ENCODE data around the gene LDLRAD1.
"Not testable (repeated sequence)": the region's sequence is repeated elsewhere in the genome, so short reads cannot be mapped to it uniquely, and the experiment has no call there.

The LDLRAD1 gene

GRCh38 chr1:54002544-54003248 is 15.3 kb downstream of the LDLRAD1 start:
- H3K4me3 ChIP-seq (ENCODE audit: low read depth, low read length): no peak overlapping the region
- TF ChIP-seq CTCF (IDR thresholded peaks at IDR 0.05; ENCODE audit: low read depth, low read length): no peak
- in situ Hi-C loops (cut with HindIII; ENCODE audit: low sequenced_read_pairs): no loop called here
- no peak for DNase-seq (ENCODE audit: low read depth, low spot score)

GRCh38 chr1:54001591-54001990 is 16.4 kb downstream of the LDLRAD1 start:
- TF ChIP-seq CTCF (IDR thresholded peaks at IDR 0.05; ENCODE audit: low read depth, low read length): no peak
- in situ Hi-C loops (cut with HindIII; ENCODE audit: low sequenced_read_pairs): no loop called here
- H3K4me3 ChIP-seq (ENCODE audit: low read depth, low read length): no peak overlapping the region
- no peak for DNase-seq (ENCODE audit: low read depth, low spot score)

GRCh38 chr1:53999920-54000319 is 18.1 kb downstream of the LDLRAD1 start:
- in situ Hi-C loops (cut with HindIII; ENCODE audit: low sequenced_read_pairs): no loop called here
- DNase-seq (ENCODE audit: low read depth, low spot score): no peak
- H3K4me3 ChIP-seq (ENCODE audit: low read depth, low read length): no peak overlapping the region
- TF ChIP-seq CTCF (IDR thresholded peaks at IDR 0.05; ENCODE audit: low read depth, low read length): no peak

- in situ Hi-C loops (cut with HindIII; ENCODE audit: low sequenced_read_pairs): no loop called here
- TF ChIP-seq CTCF (IDR thresholded peaks at IDR 0.05; ENCODE audit: low read depth, low read length): no peak
- H3K4me3 ChIP-seq (ENCODE audit: low read depth, low read length): no peak overlapping the region
- no peak for DNase-seq (ENCODE audit: low read depth, low spot score)
Measured at GRCh38 chr1:53998223-53998622, 19.8 kb downstream of the LDLRAD1 start.

- no peak for DNase-seq (ENCODE audit: low read depth, low spot score)
- in situ Hi-C loops (cut with HindIII; ENCODE audit: low sequenced_read_pairs): no loop called here
- no peak for TF ChIP-seq CTCF (IDR thresholded peaks at IDR 0.05; ENCODE audit: low read depth, low read length)
- no peak overlapping the region for H3K4me3 ChIP-seq (ENCODE audit: low read depth, low read length)
Measured at GRCh38 chr1:53995683-53996082, 22.3 kb downstream of the LDLRAD1 start.

GRCh38 chr1:53994516-53994915 is 23.5 kb downstream of the LDLRAD1 start:
- H3K4me3 ChIP-seq (ENCODE audit: low read depth, low read length); in situ Hi-C loops (cut with HindIII; ENCODE audit: low sequenced_read_pairs); DNase-seq (ENCODE audit: low read depth, low spot score): not testable (repeated sequence)

- no peak for DNase-seq (ENCODE audit: low read depth, low spot score)
- H3K4me3 ChIP-seq (ENCODE audit: low read depth, low read length): no peak overlapping the region
- in situ Hi-C loops (cut with HindIII; ENCODE audit: low sequenced_read_pairs): no loop called here
- no peak for TF ChIP-seq CTCF (IDR thresholded peaks at IDR 0.05; ENCODE audit: low read depth, low read length)
Measured at GRCh38 chr1:53992085-53992874, 25.7 kb downstream of the LDLRAD1 start.

All from astrocyte of the spinal cord (primary cell).